A549 treated with CpdA at 1 μM for 4 hours (cell line): ENCODE results near the gene INO80B. TPM values are rescaled to one million over a fixed set of nuclear protein-coding genes. Genes with fewer than 3 reads are reported as not detected.

Experiments used
- total RNA-seq: library from RNA; stranded (reverse); fragments of 200-300 nt; extraction: Qiagen RNA extraction; gene quantifications from 5 replicates; pipeline ENCODE4 v1.2.3, GENCODE V29; 2022; ENCODE audit warnings: low read depth

Gene INO80B
- 52.2 to 58.2 TPM (median 54.4 TPM) in 5 replicates for total RNA-seq

GRCh38 chr2:74454654-74455511 lies at the start of gene INO80B:
Gene INO80B, plus strand, starts transcription at chr2:74455087. Its CDS starts 30 bp downstream, at chr2:74455117.

DNA sequence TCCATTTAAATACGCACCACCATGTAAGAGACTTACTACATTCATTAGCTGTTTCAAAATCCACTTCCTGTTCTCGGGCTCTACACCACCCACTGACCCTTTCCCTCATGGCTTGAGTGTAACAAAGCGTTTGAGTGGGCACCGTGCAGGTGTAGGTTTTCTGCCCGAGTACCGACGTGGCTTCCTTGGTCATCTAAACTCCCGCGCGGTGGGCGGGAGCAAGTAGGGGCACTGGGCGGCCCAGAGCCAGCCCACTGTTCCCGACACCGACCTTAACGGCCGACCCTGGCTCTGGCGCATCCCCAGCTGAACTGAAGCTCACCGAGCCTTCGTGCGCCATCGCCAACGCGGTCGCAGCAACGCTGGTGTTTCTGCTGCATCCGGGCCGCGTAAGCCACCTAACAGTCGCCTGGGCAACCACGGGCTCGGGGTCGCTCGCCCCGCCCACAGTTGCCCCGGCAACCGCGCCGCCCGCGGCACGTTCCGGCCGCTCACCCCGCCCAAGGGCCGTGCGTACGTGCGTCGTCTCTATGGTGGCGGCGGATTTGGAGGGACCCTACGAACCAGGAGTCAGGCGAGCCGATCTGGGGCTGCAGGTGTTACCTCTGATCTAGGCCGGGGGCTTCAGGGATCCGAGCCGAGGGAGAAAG lies 33.5 kb upstream of the INO80B start, which contains the start of the genes C2orf81 and WDR54:
C2orf81 (minus strand) TSS at position 399 of the 650 bp plus-strand sequence; CDS start at position 340, 59 bp downstream.
WDR54 (plus strand) TSS at position 510 of the 650 bp plus-strand sequence. CDS start 424 bp downstream, outside the sequence.

DNA sequence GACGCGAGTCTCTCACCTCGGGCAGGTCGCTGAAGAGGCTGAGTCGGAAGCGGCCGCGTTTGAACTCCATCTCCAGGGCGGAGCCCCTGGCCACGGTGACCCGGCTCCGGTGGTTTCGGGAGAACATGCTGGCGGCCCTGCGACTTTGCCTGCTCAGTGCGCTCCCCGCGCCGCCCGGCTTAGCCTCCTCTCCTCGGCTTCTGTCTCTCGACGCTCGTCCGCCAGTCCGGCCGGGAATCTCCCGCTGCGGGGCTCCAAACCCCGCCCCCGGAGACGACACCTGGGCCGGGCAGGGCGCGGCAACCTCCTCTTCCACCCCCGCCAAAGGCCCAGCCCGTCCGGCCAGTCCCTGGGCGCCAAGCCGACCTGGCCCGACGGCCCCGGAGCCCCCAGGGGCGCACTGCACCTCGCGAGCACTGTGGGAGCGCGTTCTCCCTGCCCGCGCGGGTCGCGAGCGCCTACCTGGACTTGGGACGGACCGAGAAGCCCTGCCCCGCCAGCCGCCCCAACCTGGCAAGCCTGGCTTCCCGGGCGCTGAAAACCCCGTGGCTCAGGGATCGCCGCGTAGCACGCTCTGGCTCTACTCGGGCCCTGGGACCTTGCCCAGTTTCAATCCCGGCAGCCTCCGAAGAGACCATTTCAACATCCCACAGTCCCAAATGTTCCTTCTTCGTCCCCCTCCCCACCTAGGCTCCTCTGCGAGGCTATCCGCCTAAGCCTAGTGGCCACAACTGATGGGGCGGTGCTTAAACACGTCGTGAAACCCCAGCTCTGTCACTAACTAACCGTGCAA lies 13.0 kb upstream of the INO80B start, which contains the start of gene RTKN:
RTKN (minus strand) TSS at position 248 of the 793 bp plus-strand sequence; CDS start at position 127, 121 bp downstream.

DNA sequence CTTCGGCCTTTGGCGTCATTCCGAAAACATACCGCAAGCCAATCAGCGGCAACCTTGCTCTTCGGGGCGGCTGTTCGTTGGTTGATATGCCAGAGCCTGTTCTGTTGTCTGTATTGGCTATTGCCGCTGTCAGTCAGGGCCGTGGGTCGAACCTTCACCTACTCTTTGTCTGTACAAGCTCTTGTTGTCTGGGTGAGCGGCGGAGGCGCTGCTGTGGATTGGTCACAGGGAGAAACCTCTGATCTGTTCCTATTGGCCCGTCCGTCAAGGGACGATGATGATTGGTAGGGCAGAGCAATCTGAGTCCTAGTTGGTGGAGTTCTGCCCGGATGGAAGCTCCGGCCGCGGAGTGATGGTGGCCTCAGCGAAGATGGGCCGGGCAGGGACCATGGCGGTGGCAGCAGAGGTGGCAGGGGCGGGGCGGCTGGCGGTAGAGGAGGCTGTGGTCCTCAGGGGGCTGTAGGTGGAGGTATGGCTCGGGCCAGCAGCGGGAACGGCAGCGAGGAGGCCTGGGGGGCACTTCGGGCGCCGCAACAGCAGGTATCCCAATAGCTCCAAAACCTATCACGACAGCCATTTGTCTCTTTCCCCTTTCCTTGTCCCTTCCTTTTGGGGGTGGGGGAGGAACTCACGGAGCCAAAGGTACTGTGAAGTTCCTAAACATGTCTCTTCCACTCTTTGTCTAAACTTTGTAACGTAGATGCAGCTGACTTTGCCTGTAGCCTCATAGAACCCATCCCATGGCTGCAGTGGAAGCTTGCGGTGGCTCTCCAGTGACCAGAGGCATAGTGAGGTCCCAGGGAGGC lies 3.4 kb downstream of the INO80B start, which contains the start of gene WBP1:
WBP1 (plus strand) TSS at position 307 of the 806 bp plus-strand sequence; CDS start at position 472, 165 bp downstream.

DNA sequence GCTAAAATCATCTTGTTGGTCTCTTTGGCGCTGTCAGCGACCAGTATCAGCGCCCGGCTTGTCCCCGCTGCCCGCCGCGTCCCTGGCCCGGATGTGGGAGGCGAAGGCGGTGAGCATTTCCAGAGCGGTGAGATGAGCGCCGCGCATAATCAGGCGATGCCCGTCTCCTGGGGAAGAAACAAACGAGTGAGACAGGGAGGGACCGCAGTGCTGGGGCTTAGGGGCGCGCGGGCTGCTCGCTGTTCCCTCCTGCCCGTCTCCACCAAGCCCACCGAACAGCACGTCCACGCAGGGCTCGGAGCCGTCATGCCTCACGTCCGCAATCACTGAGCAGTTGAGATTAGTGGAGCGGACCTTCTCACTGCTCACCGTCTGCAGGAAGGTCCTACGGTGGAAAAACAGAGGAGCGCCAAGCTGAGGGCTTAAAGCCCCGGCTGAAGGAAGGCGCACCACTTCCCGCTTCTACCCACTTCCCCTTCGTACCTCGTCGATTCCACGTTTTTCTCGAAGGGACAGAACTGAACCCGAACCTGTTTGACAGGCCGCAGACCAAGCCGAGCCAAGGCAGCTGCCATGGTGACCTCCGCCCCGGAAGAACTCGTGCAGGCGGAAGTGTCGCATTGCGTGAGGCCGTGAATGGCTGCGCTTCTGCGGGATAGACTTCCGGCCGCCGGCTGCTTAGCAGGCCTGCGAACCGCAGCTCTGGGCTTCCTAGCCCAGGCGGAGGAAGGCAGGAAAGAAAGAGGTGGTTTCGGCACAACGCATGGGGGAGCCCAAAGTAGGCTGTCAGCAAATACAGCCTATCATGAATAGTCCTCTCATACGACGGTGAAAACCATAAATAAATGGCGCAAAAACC lies 17.4 kb downstream of the INO80B start, which contains the start of gene MRPL53:
MRPL53 (minus strand) TSS at position 595 of the 859 bp plus-strand sequence; CDS start at position 575, 20 bp downstream.

DNA sequence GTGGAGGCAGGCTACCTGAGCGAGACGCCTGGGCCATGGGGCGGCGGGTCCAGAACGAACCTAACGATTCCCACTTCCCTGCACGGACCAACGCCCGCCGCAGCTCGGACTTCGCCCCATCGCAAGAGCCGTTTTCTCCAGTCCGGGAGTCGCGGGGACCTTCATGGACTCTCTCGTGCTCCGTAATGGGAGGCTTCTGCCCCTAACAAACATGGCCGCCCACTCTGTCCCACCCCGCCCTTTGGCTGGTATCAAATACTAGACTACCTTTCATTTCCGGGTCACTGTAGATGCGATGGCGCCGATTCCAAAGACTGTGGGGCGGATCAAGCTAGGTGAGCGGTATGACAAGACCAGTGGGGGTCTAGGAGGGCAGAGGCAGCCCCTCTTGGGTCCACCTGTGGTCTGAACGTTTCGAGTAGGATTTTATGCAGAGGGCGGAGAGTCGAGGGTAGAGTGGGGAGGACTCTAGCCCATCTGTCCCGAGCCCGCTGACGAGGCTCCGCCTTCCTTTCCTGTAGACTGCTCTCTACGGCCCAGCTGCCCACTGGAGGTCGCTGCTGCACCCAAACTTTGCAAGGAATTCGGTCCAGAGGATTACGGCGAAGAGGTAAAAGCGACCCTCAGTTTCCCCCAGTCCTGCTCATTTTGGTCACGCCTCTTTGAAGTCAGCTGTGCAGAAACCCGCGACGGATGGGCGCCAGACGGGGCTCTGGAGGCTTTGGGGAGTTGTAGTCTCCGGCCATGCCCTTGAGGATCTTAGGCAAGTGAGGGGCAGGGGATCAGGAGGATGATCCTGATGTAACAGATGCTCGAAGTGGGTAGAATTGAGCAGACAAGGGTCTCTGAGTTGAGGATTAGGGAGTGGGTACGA lies 28.2 kb downstream of the INO80B start, which contains the start of the genes CCDC142 and TTC31:
CCDC142 (minus strand) TSS at position 198 of the 874 bp plus-strand sequence; CDS start at position 37, 161 bp downstream.
TTC31 (plus strand) TSS at position 281 of the 874 bp plus-strand sequence; CDS start at position 296, 15 bp downstream.

GRCh38 chr2:74499267-74499939 lies 44.5 kb downstream of the INO80B start, which contains the start of gene LBX2:
Gene LBX2, minus strand, starts transcription at chr2:74499603. Its CDS starts 66 bp downstream, at chr2:74499537.

DNA sequence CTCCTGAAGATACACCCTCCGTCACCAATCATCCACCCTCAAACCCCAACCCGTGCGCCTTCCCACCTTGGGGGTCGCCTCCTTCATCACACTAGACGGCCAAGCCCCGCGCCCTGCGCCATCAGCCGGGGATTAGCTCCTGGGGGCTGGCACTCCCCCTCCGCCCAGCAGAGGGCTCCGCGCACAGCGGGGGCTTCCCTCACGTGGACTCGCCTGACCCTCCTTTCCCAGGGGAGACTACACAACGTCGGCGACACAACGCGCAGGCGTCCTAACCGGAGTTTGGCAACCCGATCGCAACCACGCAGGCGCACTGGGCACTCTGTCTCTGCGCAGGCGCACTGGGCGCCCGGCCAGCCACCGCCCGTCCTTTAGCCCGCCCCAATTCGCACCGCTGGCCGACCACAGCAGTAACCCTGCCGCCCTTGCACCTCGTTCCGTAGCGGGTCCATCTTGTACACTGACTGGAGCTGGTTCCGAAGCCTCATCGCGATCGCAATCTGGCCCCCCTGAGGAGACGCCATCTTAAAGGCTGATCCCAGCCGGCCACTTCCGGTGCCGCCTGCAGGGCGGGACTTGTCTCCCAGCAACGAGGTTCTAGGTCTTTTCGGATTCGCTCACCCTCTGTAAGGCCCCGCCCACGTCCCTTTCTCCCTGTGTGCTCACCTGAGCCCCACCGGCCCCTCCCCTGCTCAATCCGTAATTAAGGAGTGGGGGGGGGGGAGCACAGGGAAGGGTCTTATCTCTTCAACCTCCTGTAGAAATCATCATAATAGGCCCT lies 52.4 kb downstream of the INO80B start, which contains the start of gene PCGF1:
PCGF1 (minus strand) TSS at position 551 of the 781 bp plus-strand sequence; CDS start at position 524, 27 bp downstream.

Other genes starting within 250 kb of the INO80B start
- gene SLC4A5, start 111.7 kb upstream of the INO80B start, total RNA-seq = 0.14 to 0.40 TPM (median 0.21 TPM) in 5 replicates
- gene DCTN1, start 74.8 kb upstream of the INO80B start, total RNA-seq = 101 to 149 TPM (median 140 TPM) in 5 replicates
- 2.8 to 4.7 TPM (median 3.5 TPM) in 5 replicates for gene C2orf81, start 33.5 kb upstream of the INO80B start, total RNA-seq
- 72.5 to 92.0 TPM (median 82.3 TPM) in 5 replicates for gene WDR54, start 33.4 kb upstream of the INO80B start, total RNA-seq
- 19.2 to 26.3 TPM (median 21.2 TPM) in 5 replicates for gene RTKN, start 13.2 kb upstream of the INO80B start, total RNA-seq
- gene WBP1, start 3.4 kb downstream of the INO80B start, total RNA-seq = 51.5 to 88.6 TPM (median 83.1 TPM) in 5 replicates
- 40.8 to 55.0 TPM (median 49.5 TPM) in 5 replicates for gene MOGS, start 10.3 kb downstream of the INO80B start, total RNA-seq
- gene MRPL53, start 17.6 kb downstream of the INO80B start, total RNA-seq = 99.0 to 157 TPM (median 138 TPM) in 5 replicates
- gene CCDC142, start 27.9 kb downstream of the INO80B start, total RNA-seq = 12.3 to 16.8 TPM (median 15.4 TPM) in 5 replicates
- gene TTC31, start 28.0 kb downstream of the INO80B start, total RNA-seq = 15.1 to 18.4 TPM (median 15.3 TPM) in 5 replicates
- 3.0 to 4.0 TPM (median 3.5 TPM) in 5 replicates for gene LBX2, start 44.5 kb downstream of the INO80B start, total RNA-seq
- gene PCGF1, start 52.6 kb downstream of the INO80B start, total RNA-seq = 33.4 to 36.3 TPM (median 35.3 TPM) in 5 replicates
- gene TLX2, start 59.4 kb downstream of the INO80B start, total RNA-seq = 0.12 to 0.54 TPM (median 0.29 TPM) in 5 replicates
- gene DQX1, start 71.1 kb downstream of the INO80B start, total RNA-seq = 0.09 to 0.22 TPM (median 0.13 TPM) in 5 replicates
- gene AUP1, start 74.6 kb downstream of the INO80B start, total RNA-seq = 194 to 263 TPM (median 246 TPM) in 5 replicates
- 32.0 to 46.8 TPM (median 42.8 TPM) in 5 replicates for gene HTRA2, start 74.8 kb downstream of the INO80B start, total RNA-seq
- 0.32 to 0.65 TPM (median 0.45 TPM) in 5 replicates for gene LOXL3, start 98.9 kb downstream of the INO80B start, total RNA-seq
- 3.5 to 5.9 TPM (median 4.2 TPM) in 5 replicates for gene DOK1, start 99.6 kb downstream of the INO80B start, total RNA-seq
- gene M1AP, start 193.2 kb downstream of the INO80B start, total RNA-seq = not detected in 5 replicates
- 8.8 to 11.7 TPM (median 9.6 TPM) in 5 replicates for gene SEMA4F, start 199.2 kb downstream of the INO80B start, total RNA-seq